Transverse colon (tissue), 4 donors: ENCODE data around the gene GPR142. TPM values are rescaled to one million over a fixed set of nuclear protein-coding genes. Genes with fewer than 3 reads are reported as not detected.

Source experiments
- DNase-seq: peaks from one replicate; pipeline ENCODE4 v3.0.0-alpha.2; 2019
- H3K27ac ChIP-seq, 4 donors: fragments of 200-600 bp; sonication (generic); 2 replicates each; pipeline ENCODE4 v1.5.1; 2016 to 2018; ENCODE audit warnings: inconsistent platforms in 4 of 4
- H3K27me3 ChIP-seq: fragments of 200-600 bp; sonication (generic); 2 replicates; pipeline ENCODE4 v1.5.1; 2017; ENCODE audit warnings: inconsistent platforms
- H3K36me3 ChIP-seq, 4 donors: fragments of 200-600 bp; sonication (generic); 2 replicates each; pipeline ENCODE4 v1.5.1; 2017 to 2019; ENCODE audit warnings: inconsistent platforms in 4 of 4
- H3K4me1 ChIP-seq, 4 donors: fragments of 200-600 bp; sonication (generic); 2 replicates each; pipeline ENCODE4 v1.5.1; 2017 to 2020; ENCODE audit warnings: inconsistent platforms in 4 of 4
- H3K4me3 ChIP-seq, 4 donors: fragments of 200-600 bp; sonication (generic); 1 replicate in 1 of 4; 2 replicates in 3 of 4; pipeline versions ENCODE4 v1.5.1 to v1.6.1; 2017 to 2019; ENCODE audit warnings: inconsistent platforms in 4 of 4
- H3K9me3 ChIP-seq, 2 donors: fragments of 200-600 bp; sonication (generic); 2 replicates each; pipeline ENCODE4 v1.5.1; 2017 to 2019; ENCODE audit warnings: inconsistent platforms in 2 of 2
- EP300 ChIP-seq: sonication (generic); formaldehyde crosslinking; IDR thresholded peaks from one replicate; pipeline ENCODE4 v1.6.1; 2017; ENCODE audit warnings: antibody characterized with exemption, low read depth
- POLR2A ChIP-seq: fragments of 450-650 bp; IDR thresholded peaks from one replicate; pipeline ENCODE4 v1.6.1; 2016; ENCODE audit warnings: antibody characterized with exemption, mild to moderate bottlenecking, moderate library complexity
- POLR2AphosphoS5 ChIP-seq, 3 donors: sonication (generic); formaldehyde crosslinking; IDR thresholded peaks; one replicate each; pipeline ENCODE4 v1.6.1; 2016; ENCODE audit warnings: antibody characterized with exemption in 3 of 3
- WGBS, 2 donors: methylation state at CpG; one replicate each; pipeline ENCODE4 v1.1.5; 2018; ENCODE audit warnings: low coverage in 1 of 2; 5-methylcytosine and 5-hydroxymethylcytosine counted together
- in situ Hi-C, 4 donors: fragments of 200-750 bp; cut with MboI; loops; one replicate each; pipeline versions ENCODE4 v1.15.0 to v1.15.1; 2017; ENCODE audit warnings: low sequenced_read_pairs in 3 of 4, low pct_ligation_motif_present in 1 of 4, low pct_unique_long_range_greater_than_20kb in 1 of 4
- intact Hi-C: fragments of 100-400 bp; cut with DNase I; formaldehyde crosslinking; loops from one replicate; pipeline ENCODE4 v1.15.1; 2023; ENCODE audit warnings: low total_unique reads
- total RNA-seq, 4 donors: library from RNA; depleted of rRNA; stranded (reverse); fragments of >200 nt; gene quantifications; one replicate each; pipeline ENCODE4 v1.1.0, GENCODE V29; 2016
- TF ChIP-seq, protein P1 (sequence below), 5 experiments: fragments of 200-600 bp in 3 of 5; fragments of 450-650 bp in 2 of 5; sonication (generic) in 3 of 5; IDR thresholded peaks; 1 replicate in 2 of 5; 2 replicates in 3 of 5; pipeline ENCODE4 v1.5.1; 2016 to 2017; ENCODE audit warnings: antibody characterized with exemption in 5 of 5, inconsistent platforms in 3 of 5, mild to moderate bottlenecking in 2 of 5, moderate library complexity in 1 of 5

The GPR142 gene
- total RNA-seq, 4 donors from 2014 or later: 0.48 TPM; not detected in 3

GRCh38 chr17:74358697-74359096 is 8.6 kb upstream of the GPR142 start:
- H3K27ac ChIP-seq: no peak overlapping the region
- no peaks in the 10 kb centered on the region for H3K36me3 ChIP-seq
- WGBS, 2 donors: 38 to 79% methylated on average over 4 to 9 of the region's 9 CpGs
- H3K9me3 ChIP-seq: no peaks in the 10 kb centered on the region
- no peak for TF ChIP-seq POLR2AphosphoS5 (IDR thresholded peaks at IDR 0.05)
- no peak for TF ChIP-seq POLR2A
- TF ChIP-seq, protein P1, sequence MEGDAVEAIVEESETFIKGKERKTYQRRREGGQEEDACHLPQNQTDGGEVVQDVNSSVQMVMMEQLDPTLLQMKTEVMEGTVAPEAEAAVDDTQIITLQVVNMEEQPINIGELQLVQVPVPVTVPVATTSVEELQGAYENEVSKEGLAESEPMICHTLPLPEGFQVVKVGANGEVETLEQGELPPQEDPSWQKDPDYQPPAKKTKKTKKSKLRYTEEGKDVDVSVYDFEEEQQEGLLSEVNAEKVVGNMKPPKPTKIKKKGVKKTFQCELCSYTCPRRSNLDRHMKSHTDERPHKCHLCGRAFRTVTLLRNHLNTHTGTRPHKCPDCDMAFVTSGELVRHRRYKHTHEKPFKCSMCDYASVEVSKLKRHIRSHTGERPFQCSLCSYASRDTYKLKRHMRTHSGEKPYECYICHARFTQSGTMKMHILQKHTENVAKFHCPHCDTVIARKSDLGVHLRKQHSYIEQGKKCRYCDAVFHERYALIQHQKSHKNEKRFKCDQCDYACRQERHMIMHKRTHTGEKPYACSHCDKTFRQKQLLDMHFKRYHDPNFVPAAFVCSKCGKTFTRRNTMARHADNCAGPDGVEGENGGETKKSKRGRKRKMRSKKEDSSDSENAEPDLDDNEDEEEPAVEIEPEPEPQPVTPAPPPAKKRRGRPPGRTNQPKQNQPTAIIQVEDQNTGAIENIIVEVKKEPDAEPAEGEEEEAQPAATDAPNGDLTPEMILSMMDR (IDR thresholded peaks at IDR 0.05): no peak
- no peak for TF ChIP-seq EP300
- intact Hi-C loops: no loop called here
- H3K4me3 ChIP-seq: no peak overlapping the region
- in situ Hi-C loops: loop anchor here in 2 of 4 donors (25.0 kb wide), 1 partner anchor 146 kb away; the partner anchor contains the start of genes RPL38 (in 2 of the 2) and TTYH2 (in 2 of the 2)
- H3K4me1 ChIP-seq: peaks cover 0 to 13% (median 10%) of the 10 kb centered on the region in 4 donors
- no peak for DNase-seq
- peaks cover 92% of the 10 kb centered on the region for H3K27me3 ChIP-seq

DNA sequence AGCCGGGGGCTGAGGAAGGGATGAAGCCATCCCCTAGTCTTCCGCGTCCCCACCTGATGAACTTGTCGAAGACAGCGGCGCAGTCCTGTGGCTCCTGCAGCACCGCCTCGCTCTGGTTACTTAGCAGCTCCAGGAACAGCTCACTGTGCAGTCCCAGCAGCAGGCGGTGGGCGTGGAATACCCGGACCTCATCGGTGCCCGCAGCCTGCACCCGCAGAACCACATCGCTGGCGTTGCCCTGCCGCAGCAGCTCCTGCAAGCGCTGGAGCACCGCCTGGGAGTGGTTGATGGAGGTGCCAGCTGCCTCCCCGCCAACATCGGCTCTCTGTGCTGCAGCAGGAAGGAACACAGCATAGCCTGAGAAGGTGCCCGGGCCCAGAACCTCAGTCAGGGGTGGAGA is 7.4 kb upstream of the GPR142 start:
- DNase-seq: no peak
- H3K9me3 ChIP-seq: no peaks in the 10 kb centered on the region
- H3K36me3 ChIP-seq: no peaks in the 10 kb centered on the region
- no peak overlapping the region for H3K4me3 ChIP-seq
- H3K27me3 ChIP-seq: peaks cover 80% of the 10 kb centered on the region
- no peak for TF ChIP-seq POLR2AphosphoS5 (IDR thresholded peaks at IDR 0.05)
- TF ChIP-seq, protein P1 (IDR thresholded peaks at IDR 0.05): no peak
- no peak for TF ChIP-seq EP300
- no peak for TF ChIP-seq POLR2A
- H3K27ac ChIP-seq: no peak overlapping the region
- WGBS, 2 donors: 20 to 94% methylated on average over 1 to 19 of the region's 22 CpGs
- intact Hi-C loops: loop anchor here (10.0 kb wide), 1 partner anchor 155 kb away; the partner anchor contains the start of gene RPL38
- peaks cover 0 to 13% (median 10%) of the 10 kb centered on the region in 4 donors for H3K4me1 ChIP-seq
- in situ Hi-C loops: loop anchor here in 3 of 4 donors (10.0 to 25.0 kb wide), 2 partner anchors 55 to 148 kb away; partner anchors contain the start of genes RPL38 (in 2 of the 3) and TTYH2 (in 2 of the 3)

- 16 to 64% methylated on average over 5 to 7 of the region's 7 CpGs for WGBS, 2 donors
- H3K27me3 ChIP-seq: peaks cover 70% of the 10 kb centered on the region
- no peaks in the 10 kb centered on the region for H3K9me3 ChIP-seq
- no peak overlapping the region for H3K27ac ChIP-seq
- H3K36me3 ChIP-seq: no peaks in the 10 kb centered on the region
- in situ Hi-C loops: loop anchor here in 3 of 4 donors (10.0 to 25.0 kb wide), 2 partner anchors 56 to 149 kb away; partner anchors contain the start of genes RPL38 (in 2 of the 3) and TTYH2 (in 2 of the 3)
- peaks cover 0 to 13% (median 10%) of the 10 kb centered on the region in 4 donors for H3K4me1 ChIP-seq
- no peak for DNase-seq
- intact Hi-C loops: loop anchor here (10.0 kb wide), 1 partner anchor 156 kb away; the partner anchor contains the start of gene RPL38
- no peak overlapping the region for H3K4me3 ChIP-seq
- no peak for TF ChIP-seq EP300
These were observed 6.4 kb upstream of the GPR142 start for GRCh38 chr17:74360899-74361229.

GRCh38 chr17:74361230-74362068 is 5.9 kb upstream of the GPR142 start, which contains the start of gene BTBD17:
Gene BTBD17 (minus strand): TSS chr17:74361868. CDS start chr17:74361819, 49 bp downstream.
- Histone ChIP-seq H3K27me3 (peaks cover 64% of the 10 kb centered on the region), H3K27ac (no peak within 1 kb of the TSS), H3K4me3 (no peak within 1 kb of the TSS), H3K9me3 (no peaks in the 10 kb centered on the region), H3K36me3 (no peaks in the 10 kb centered on the region), H3K4me1 (peaks cover 0 to 13% (median 10%) of the 10 kb centered on the region in 4 donors)
- intact Hi-C loops: loop anchor here (10.0 kb wide), 1 partner anchor 157 kb away; the partner anchor contains the start of gene RPL38
- 27 to 50% methylated on average over 3 to 17 of the region's 28 CpGs for WGBS, 2 donors
- DNase-seq: peak; percentile 61
- TF ChIP-seq, protein P1 (IDR thresholded peaks at IDR 0.05): peak; percentile 57 to 73 (median 65)
- TF ChIP-seq EP300: no peak
- in situ Hi-C loops: loop anchor here in 3 of 4 donors (10.0 to 25.0 kb wide), 2 partner anchors 57 to 149 kb away; partner anchors contain the start of genes RPL38 (in 2 of the 3) and TTYH2 (in 2 of the 3)
